Measurements from ENCODE around the gene MARK3. TPM values are rescaled to one million over a fixed set of nuclear protein-coding genes. Genes with fewer than 3 reads are reported as not detected.

Gene MARK3
- total RNA-seq, 2 experiments from 2014 or later, result 78.6 to 81.4 TPM

- Mint-ChIP-seq H3K27me3 (no peaks in the 10 kb centered on the region), H3K36me3 (ENCODE audit: low read depth) (peaks cover 13% of the 10 kb centered on the region), H3K27ac (no peak overlapping the region), H3K4me3 (no peak overlapping the region), H3K9me3 (no peaks in the 10 kb centered on the region), H3K4me1 (peaks cover 52% of the 10 kb centered on the region)
- ChIA-PET POLR2A (no interaction called here), CTCF (no interaction called here)
- no peak for DNase-seq
Observed at GRCh38 chr14:103402695-103403094, 17.5 kb downstream of the MARK3 start.

- Mint-ChIP-seq H3K9me3 (no peaks in the 10 kb centered on the region), H3K4me1 (peaks cover 40% of the 10 kb centered on the region), H3K4me3 (peak overlapping the region; percentile 26), H3K27ac (peak overlapping the region; percentile 77), H3K27me3 (no peaks in the 10 kb centered on the region), H3K36me3 (ENCODE audit: low read depth) (peaks cover 20% of the 10 kb centered on the region)
- POLR2A ChIA-PET, result no interaction called here
- CTCF ChIA-PET, result interaction anchor here (1.1 to 3.1 kb wide), 3 partner anchors 10 to 15 kb away, joined by 3 to 13 read pairs (median 4); no protein-coding TSS in a partner anchor
- no peak for DNase-seq
Observed at GRCh38 chr14:103404032-103404918, 19.1 kb downstream of the MARK3 start.

DNA sequence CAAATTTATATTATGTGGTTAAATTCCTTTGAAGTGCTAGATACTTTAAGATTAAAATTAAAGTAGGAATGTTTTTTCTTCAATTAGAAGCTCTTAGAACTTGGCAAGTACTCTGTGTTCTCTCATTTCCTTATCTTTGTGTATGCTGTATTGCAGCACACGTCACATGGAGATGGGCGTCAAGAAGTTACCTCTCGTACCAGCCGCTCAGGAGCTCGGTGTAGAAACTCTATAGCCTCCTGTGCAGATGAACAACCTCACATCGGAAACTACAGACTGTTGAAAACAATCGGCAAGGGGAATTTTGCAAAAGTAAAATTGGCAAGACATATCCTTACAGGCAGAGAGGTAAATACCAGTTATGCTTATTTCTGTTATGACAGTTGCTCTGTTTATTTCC, 19.7 kb downstream of the MARK3 start:
- Mint-ChIP-seq H3K9me3 (no peaks in the 10 kb centered on the region), H3K27ac (no peak overlapping the region), H3K27me3 (no peaks in the 10 kb centered on the region), H3K36me3 (ENCODE audit: low read depth) (peaks cover 19% of the 10 kb centered on the region), H3K4me1 (peaks cover 38% of the 10 kb centered on the region), H3K4me3 (no peak overlapping the region)
- ChIA-PET CTCF (interaction anchor here (1.6 to 3.1 kb wide), 2 partner anchors 14 to 22 kb away, joined by 5 to 13 read pairs; no protein-coding TSS in a partner anchor), POLR2A (no interaction called here)
- no peak for DNase-seq

DNA sequence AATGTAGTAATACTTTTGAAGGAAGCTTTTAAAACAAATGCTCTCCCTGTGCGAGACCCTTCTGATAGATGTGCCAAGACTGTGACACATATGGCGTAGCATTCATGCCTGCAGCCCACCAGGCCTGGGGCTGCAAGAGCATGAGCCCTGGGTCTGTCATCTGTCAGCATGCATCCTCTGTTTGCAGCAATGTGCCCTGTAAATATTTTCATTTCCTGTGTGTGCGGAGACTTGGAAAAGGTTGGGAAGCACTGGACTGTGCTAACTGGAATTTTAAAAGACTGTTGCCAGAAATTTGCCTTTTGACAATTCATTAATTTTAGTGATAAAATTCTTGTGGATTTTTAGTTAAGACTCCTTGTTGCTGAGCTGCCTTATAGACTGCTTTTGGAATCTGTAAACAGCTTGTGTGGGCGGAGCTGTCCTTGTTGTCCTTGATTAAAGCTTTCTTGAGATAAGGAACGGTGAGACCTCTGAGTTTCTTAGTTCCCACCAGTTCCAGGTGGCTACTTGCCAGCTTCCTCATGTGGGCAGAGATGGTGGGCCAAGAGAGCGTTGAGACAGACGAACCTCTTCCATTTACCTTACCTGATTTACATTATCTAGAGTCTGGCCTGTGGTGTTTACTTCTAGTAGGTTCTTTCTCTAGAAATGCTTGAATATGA, 23.4 kb downstream of the MARK3 start:
- ChIA-PET CTCF (interaction anchor here (1.8 kb wide), 1 partner anchor 14 kb away, joined by 3 read pairs; no protein-coding TSS in a partner anchor), POLR2A (no interaction called here)
- Mint-ChIP-seq H3K9me3 (no peaks in the 10 kb centered on the region), H3K36me3 (ENCODE audit: low read depth) (peaks cover 29% of the 10 kb centered on the region), H3K4me1 (peaks cover 10% of the 10 kb centered on the region), H3K4me3 (no peak overlapping the region), H3K27ac (no peak overlapping the region), H3K27me3 (no peaks in the 10 kb centered on the region)
- no peak for DNase-seq

DNA sequence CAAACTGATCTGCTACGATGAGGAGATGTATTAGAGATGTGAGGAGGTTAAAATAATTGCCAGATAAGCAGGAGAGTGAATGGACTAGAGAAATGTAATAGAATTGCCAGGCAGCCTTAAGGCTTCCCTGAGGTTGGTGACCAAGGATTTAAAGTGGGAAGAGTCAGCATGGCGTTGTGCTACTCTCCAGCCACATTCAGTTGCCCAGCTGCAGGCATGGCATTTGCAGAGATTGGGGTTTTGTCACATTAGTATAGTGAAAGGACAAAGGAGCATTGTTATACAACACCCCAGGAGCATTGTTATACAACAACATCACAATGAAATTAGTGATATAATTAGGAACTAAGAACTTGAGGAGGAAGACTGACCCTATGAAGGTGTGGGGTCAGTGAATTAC, 31.7 kb downstream of the MARK3 start:
- DNase-seq, result no peak
- H3K27me3 Mint-ChIP-seq, result no peaks in the 10 kb centered on the region
- H3K27ac Mint-ChIP-seq, result no peak overlapping the region
- no peaks in the 10 kb centered on the region for H3K9me3 Mint-ChIP-seq
- CTCF ChIA-PET, result interaction anchor here (0.6 to 1.8 kb wide), 4 partner anchors 26 to 737 kb away, joined by 3 to 6 read pairs (median 3); no protein-coding TSS in a partner anchor
- H3K4me3 Mint-ChIP-seq, result no peak overlapping the region
- peaks cover 21% of the 10 kb centered on the region for H3K36me3 Mint-ChIP-seq (ENCODE audit: low read depth)
- peaks cover 25% of the 10 kb centered on the region for H3K4me1 Mint-ChIP-seq
- POLR2A ChIA-PET, result no interaction called here

GRCh38 chr14:103418481-103418818, 33.2 kb downstream of the MARK3 start:
- ChIA-PET POLR2A (no interaction called here), CTCF (interaction anchor here (0.9 to 1.2 kb wide), 4 partner anchors 10 to 28 kb away, joined by 3 to 4 read pairs (median 3); no protein-coding TSS in a partner anchor)
- peaks cover 25% of the 10 kb centered on the region for H3K4me1 Mint-ChIP-seq
- peaks cover 16% of the 10 kb centered on the region for H3K36me3 Mint-ChIP-seq (ENCODE audit: low read depth)
- H3K27ac Mint-ChIP-seq, result no peak overlapping the region
- no peak overlapping the region for H3K4me3 Mint-ChIP-seq
- no peaks in the 10 kb centered on the region for H3K27me3 Mint-ChIP-seq
- DNase-seq, result no peak
- H3K9me3 Mint-ChIP-seq, result no peaks in the 10 kb centered on the region

DNA sequence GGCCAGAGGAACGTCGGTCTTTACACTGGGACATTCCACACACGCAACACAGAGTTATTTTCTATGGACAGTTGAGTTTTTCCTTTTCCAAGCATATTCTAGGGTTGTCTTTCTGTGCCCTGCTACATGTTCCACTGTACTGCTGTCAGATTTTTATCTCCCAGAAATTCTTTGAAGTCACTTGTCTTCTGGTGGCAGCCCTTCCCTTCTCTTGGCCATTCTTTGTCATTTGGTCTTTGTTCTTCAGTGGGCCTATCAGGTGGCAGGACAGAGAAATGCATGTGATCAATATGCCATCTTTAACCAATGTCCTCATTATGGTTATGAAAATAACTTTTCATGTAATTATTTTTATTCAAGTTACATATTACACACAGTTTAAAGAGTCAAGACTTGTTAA, 36.3 kb downstream of the MARK3 start:
- no peak overlapping the region for H3K27ac Mint-ChIP-seq
- DNase-seq, result no peak
- no peak overlapping the region for H3K4me3 Mint-ChIP-seq
- no peaks in the 10 kb centered on the region for H3K9me3 Mint-ChIP-seq
- ChIA-PET POLR2A (no interaction called here), CTCF (no interaction called here)
- H3K36me3 Mint-ChIP-seq (ENCODE audit: low read depth), result peaks cover 13% of the 10 kb centered on the region
- peaks cover 28% of the 10 kb centered on the region for H3K4me1 Mint-ChIP-seq
- H3K27me3 Mint-ChIP-seq, result no peaks in the 10 kb centered on the region

DNA sequence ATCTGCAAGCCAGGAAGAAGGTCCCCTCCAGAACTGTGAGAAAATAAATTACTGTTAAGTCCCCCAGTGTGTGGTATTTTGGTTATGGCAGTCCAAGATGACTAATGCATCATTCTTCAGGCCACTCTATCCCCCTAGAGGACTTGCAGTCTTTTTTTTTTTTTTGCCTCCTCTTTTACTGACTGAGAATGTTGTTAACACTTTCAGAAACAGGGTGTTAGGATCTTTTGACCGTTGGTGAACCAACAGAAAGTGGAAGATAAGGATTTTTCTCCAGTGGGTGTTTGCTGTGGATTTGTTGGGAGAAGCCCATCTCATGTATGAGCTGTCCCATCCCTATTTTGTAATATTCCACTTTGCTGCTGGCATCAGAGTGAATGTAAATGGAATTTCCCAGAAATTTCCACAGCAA, 37.8 kb downstream of the MARK3 start:
- ChIA-PET CTCF (interaction anchor here (0.9 kb wide), 1 partner anchor 60 kb away, joined by 3 read pairs; no protein-coding TSS in a partner anchor), POLR2A (no interaction called here)
- Mint-ChIP-seq H3K36me3 (ENCODE audit: low read depth) (peaks cover 7% of the 10 kb centered on the region), H3K27me3 (no peaks in the 10 kb centered on the region), H3K27ac (no peak overlapping the region), H3K4me1 (peaks cover 25% of the 10 kb centered on the region), H3K9me3 (no peaks in the 10 kb centered on the region), H3K4me3 (no peak overlapping the region)
- no peak for DNase-seq

- peaks cover 24% of the 10 kb centered on the region for H3K4me1 Mint-ChIP-seq
- peak; percentile 8 for DNase-seq
- H3K27me3 Mint-ChIP-seq, result no peaks in the 10 kb centered on the region
- ChIA-PET CTCF (interaction anchor here (0.7 to 2.0 kb wide), 4 partner anchors 10 to 543 kb away, joined by 3 to 5 read pairs (median 4); no protein-coding TSS in a partner anchor), POLR2A (no interaction called here)
- peak overlapping the region; percentile 36 for H3K27ac Mint-ChIP-seq
- H3K9me3 Mint-ChIP-seq, result no peaks in the 10 kb centered on the region
- H3K4me3 Mint-ChIP-seq, result no peak overlapping the region
- peaks cover 19% of the 10 kb centered on the region for H3K36me3 Mint-ChIP-seq (ENCODE audit: low read depth)
Observed at GRCh38 chr14:103427485-103428443, 42.5 kb downstream of the MARK3 start.

DNA sequence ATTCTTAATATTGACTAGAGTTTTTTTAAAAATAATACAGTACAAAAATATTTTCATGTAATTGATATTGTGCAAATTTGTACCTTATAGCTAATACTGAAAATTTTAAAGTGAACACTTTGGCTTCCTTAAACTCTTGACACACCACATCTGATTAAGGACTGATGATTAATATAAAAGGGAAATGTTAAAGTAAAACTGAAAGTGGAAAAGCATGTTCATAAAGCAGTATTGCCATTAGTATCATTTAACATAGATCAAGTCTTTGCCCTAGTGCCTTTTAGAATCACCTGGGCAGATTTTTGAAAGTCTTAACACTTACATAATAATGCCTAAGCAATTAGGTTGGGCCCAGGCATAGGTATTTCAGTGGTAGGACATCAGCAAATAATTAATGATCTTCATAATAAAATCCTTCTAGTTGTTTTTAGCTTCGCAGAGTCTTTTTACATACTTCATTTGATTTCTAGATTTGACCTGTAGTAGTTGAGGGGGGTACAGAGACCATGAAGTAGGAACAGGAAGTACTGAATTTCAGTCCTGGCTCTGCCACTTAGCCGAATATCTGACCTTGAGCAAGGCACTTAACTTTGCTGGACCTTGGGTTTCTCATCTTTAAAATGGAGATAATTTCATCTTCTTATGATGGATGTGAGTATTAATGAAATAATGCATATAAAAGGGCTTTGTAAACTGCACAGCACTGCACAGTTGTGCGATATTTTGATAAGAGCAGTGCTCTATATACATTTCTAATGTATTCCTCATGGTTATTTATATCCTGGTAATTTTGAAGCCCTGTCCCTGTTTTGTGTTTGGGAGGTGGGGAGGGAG, 43.7 kb downstream of the MARK3 start:
- Mint-ChIP-seq H3K36me3 (ENCODE audit: low read depth) (peaks cover 19% of the 10 kb centered on the region), H3K27ac (peak overlapping the region; percentile 4), H3K9me3 (no peaks in the 10 kb centered on the region), H3K27me3 (no peaks in the 10 kb centered on the region), H3K4me1 (peaks cover 24% of the 10 kb centered on the region), H3K4me3 (no peak overlapping the region)
- ChIA-PET CTCF (interaction anchor here (1.1 to 1.5 kb wide), 2 partner anchors 9 to 11 kb away, joined by 3 to 5 read pairs; no protein-coding TSS in a partner anchor), POLR2A (no interaction called here)
- DNase-seq, result no peak

DNA sequence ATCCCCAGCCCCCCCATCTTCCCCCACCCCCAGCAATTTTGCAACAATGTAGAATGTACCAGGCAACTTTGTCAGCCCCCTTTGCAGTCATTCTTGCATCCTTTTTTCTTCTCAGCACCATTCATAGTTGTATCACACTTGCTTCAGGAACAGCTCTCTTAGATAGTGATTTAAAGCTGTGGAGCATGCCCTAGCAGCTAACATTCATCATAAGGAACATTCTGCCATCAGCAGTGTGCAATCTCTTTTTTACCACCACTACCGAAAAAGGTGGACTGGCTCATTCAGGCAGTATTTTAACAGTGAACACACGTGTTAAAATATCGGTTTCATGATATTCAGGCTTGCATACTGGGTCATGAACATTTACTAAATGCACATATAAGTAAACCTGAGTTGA, 45.1 kb downstream of the MARK3 start:
- no peaks in the 10 kb centered on the region for H3K9me3 Mint-ChIP-seq
- ChIA-PET CTCF (interaction anchor here (0.9 kb wide), 1 partner anchor 17 kb away, joined by 4 read pairs; no protein-coding TSS in a partner anchor), POLR2A (no interaction called here)
- H3K27me3 Mint-ChIP-seq, result no peaks in the 10 kb centered on the region
- H3K4me3 Mint-ChIP-seq, result no peak overlapping the region
- H3K27ac Mint-ChIP-seq, result no peak overlapping the region
- peaks cover 28% of the 10 kb centered on the region for H3K4me1 Mint-ChIP-seq
- no peak for DNase-seq
- peaks cover 20% of the 10 kb centered on the region for H3K36me3 Mint-ChIP-seq (ENCODE audit: low read depth)

DNA sequence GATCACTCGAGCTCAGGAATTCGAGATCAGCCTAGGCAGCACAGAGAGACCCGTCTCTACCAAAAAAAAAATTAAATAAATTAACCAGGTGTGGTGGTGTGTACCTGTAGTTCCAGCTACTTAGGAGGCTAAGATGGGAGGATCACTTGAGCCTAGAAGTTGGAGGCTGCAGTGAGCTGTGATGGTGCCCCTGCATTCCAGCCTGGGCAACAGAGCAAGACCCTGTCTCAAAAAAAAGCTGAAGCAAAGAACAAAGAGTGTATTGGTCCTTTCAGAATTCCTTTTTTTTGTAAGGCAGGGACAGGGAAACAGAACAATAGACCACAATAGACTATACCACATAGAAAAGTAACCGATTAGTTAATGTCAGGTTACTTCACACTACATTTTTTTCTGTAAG, 47.4 kb downstream of the MARK3 start:
- no peaks in the 10 kb centered on the region for H3K27me3 Mint-ChIP-seq
- no peaks in the 10 kb centered on the region for H3K9me3 Mint-ChIP-seq
- peaks cover 25% of the 10 kb centered on the region for H3K36me3 Mint-ChIP-seq (ENCODE audit: low read depth)
- DNase-seq, result no peak
- ChIA-PET CTCF (no interaction called here), POLR2A (no interaction called here)
- H3K27ac Mint-ChIP-seq, result no peak overlapping the region
- H3K4me3 Mint-ChIP-seq, result no peak overlapping the region
- peaks cover 23% of the 10 kb centered on the region for H3K4me1 Mint-ChIP-seq
